ENCODE results near the gene TP63. TPM values are rescaled to one million over a fixed set of nuclear protein-coding genes. Genes with fewer than 3 reads are reported as not detected.

TP63 gene
- total RNA-seq, 1 donor, result 1.8 TPM

DNA sequence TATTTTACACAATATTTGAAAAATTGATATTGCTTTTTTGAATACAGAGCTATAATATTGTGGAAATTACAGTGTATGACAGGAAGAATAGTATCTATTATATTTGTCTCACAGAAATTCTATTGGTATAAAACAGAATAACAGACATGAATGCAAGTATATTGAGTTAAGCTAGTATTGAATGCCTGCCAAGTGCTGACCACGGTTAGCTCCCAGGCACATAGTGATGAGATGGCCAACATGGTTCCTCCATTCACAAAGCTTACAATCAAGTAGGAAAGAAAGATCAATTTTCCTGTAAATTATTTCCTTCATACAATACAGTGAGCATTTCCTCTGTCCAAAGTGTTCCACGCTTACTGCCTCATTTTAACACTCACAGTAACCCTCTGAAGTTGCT is 67.6 kb downstream of the TP63 start:
- H3K27me3 ChIP-seq (ENCODE audit: insufficient read depth, low read length), result no peaks in the 10 kb centered on the region
- no peak overlapping the region for H3K4me3 ChIP-seq (ENCODE audit: insufficient read depth, low read length)
- no peaks in the 10 kb centered on the region for H3K4me1 ChIP-seq (ENCODE audit: insufficient read depth, low read length)
- no peak for DNase-seq (ENCODE audit: insufficient read length, low spot score, missing footprints)
- H3K9me3 ChIP-seq (ENCODE audit: low read depth, low read length), result no peaks in the 10 kb centered on the region
- no peaks in the 10 kb centered on the region for H3K36me3 ChIP-seq (ENCODE audit: insufficient read depth, low read length)
- no peak overlapping the region for H2AFZ ChIP-seq (ENCODE audit: low read length)
- no peaks in the 10 kb centered on the region for H4K20me1 ChIP-seq (ENCODE audit: insufficient read depth, low read length)
- H3K79me2 ChIP-seq (ENCODE audit: insufficient read depth, low read length), result no peaks in the 10 kb centered on the region
- H3K27ac ChIP-seq (ENCODE audit: low read depth, low read length), result no peak overlapping the region
- H3K4me2 ChIP-seq (ENCODE audit: insufficient read depth, low read length), result no peak overlapping the region
- TF ChIP-seq, protein P1, sequence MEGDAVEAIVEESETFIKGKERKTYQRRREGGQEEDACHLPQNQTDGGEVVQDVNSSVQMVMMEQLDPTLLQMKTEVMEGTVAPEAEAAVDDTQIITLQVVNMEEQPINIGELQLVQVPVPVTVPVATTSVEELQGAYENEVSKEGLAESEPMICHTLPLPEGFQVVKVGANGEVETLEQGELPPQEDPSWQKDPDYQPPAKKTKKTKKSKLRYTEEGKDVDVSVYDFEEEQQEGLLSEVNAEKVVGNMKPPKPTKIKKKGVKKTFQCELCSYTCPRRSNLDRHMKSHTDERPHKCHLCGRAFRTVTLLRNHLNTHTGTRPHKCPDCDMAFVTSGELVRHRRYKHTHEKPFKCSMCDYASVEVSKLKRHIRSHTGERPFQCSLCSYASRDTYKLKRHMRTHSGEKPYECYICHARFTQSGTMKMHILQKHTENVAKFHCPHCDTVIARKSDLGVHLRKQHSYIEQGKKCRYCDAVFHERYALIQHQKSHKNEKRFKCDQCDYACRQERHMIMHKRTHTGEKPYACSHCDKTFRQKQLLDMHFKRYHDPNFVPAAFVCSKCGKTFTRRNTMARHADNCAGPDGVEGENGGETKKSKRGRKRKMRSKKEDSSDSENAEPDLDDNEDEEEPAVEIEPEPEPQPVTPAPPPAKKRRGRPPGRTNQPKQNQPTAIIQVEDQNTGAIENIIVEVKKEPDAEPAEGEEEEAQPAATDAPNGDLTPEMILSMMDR (IDR thresholded peaks at IDR 0.05; ENCODE audit: extremely low read depth, low read depth, low read length), result no peak

DNA sequence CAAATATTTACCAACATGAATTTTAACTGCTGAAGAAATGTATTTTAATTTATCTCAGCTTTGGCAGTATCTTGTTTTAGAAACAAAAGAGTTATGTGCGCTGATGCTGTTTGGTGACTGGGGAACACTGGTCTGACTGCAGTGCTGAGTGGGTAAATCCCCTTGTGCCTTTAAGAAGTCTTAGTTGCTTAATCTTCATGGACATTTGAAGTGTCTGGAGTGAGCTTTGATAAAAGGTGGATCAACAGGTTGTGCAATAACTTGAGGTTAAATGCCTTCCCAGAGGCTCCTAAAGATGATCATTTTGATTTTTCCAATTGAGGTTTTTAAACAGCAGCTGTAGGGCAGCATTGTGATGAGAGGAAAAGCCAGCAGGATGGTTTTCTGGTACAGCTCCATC is 68.7 kb downstream of the TP63 start:
- no peaks in the 10 kb centered on the region for H3K9me3 ChIP-seq (ENCODE audit: low read depth, low read length)
- H3K4me1 ChIP-seq (ENCODE audit: insufficient read depth, low read length), result no peaks in the 10 kb centered on the region
- H4K20me1 ChIP-seq (ENCODE audit: insufficient read depth, low read length), result no peaks in the 10 kb centered on the region
- H3K27me3 ChIP-seq (ENCODE audit: insufficient read depth, low read length), result no peaks in the 10 kb centered on the region
- H3K4me3 ChIP-seq (ENCODE audit: insufficient read depth, low read length), result no peak overlapping the region
- H3K79me2 ChIP-seq (ENCODE audit: insufficient read depth, low read length), result no peaks in the 10 kb centered on the region
- DNase-seq (ENCODE audit: insufficient read length, low spot score, missing footprints), result no peak
- H3K4me2 ChIP-seq (ENCODE audit: insufficient read depth, low read length), result no peak overlapping the region
- H3K36me3 ChIP-seq (ENCODE audit: insufficient read depth, low read length), result no peaks in the 10 kb centered on the region
- TF ChIP-seq, protein P1 (IDR thresholded peaks at IDR 0.05; ENCODE audit: extremely low read depth, low read depth, low read length), result no peak
- no peak overlapping the region for H3K27ac ChIP-seq (ENCODE audit: low read depth, low read length)
- no peak overlapping the region for H2AFZ ChIP-seq (ENCODE audit: low read length)

DNA sequence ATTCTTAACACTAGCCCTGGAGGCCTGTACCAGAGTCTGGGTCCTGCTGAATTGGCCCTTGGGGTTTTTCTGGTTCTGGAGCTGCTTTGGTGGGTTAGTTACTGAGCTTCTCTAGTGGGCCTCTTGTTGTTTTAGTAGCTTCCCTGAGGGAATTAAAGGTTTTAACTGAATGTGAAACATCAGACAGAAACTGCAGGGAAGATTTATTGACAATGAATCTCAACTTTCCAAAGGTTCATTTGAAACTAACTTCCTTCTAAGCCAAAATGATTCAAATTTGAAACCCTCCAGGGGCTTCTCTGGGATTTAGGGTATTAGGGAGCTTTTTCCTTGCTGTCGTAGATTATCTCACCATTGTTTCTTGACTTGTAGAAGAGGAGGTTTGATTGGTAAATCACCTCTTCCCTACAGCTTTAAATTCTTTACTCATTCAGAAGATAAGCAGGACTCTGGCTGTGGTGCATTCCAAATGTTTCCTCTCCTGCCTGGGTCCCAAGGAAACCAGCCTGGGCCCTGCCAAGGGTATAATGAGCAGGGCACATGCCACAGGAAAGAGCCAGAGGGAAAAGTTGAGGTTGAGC is 71.0 kb downstream of the TP63 start:
- H3K27me3 ChIP-seq (ENCODE audit: insufficient read depth, low read length), result no peaks in the 10 kb centered on the region
- TF ChIP-seq, protein P1 (IDR thresholded peaks at IDR 0.05; ENCODE audit: extremely low read depth, low read depth, low read length), result no peak
- H3K9me3 ChIP-seq (ENCODE audit: low read depth, low read length), result no peaks in the 10 kb centered on the region
- H3K36me3 ChIP-seq (ENCODE audit: insufficient read depth, low read length), result no peaks in the 10 kb centered on the region
- H3K4me2 ChIP-seq (ENCODE audit: insufficient read depth, low read length), result no peak overlapping the region
- H3K4me3 ChIP-seq (ENCODE audit: insufficient read depth, low read length), result no peak overlapping the region
- no peak overlapping the region for H3K27ac ChIP-seq (ENCODE audit: low read depth, low read length)
- H3K79me2 ChIP-seq (ENCODE audit: insufficient read depth, low read length), result no peaks in the 10 kb centered on the region
- DNase-seq (ENCODE audit: insufficient read length, low spot score, missing footprints), result no peak
- no peaks in the 10 kb centered on the region for H3K4me1 ChIP-seq (ENCODE audit: insufficient read depth, low read length)
- no peak overlapping the region for H2AFZ ChIP-seq (ENCODE audit: low read length)
- H4K20me1 ChIP-seq (ENCODE audit: insufficient read depth, low read length), result no peaks in the 10 kb centered on the region

DNA sequence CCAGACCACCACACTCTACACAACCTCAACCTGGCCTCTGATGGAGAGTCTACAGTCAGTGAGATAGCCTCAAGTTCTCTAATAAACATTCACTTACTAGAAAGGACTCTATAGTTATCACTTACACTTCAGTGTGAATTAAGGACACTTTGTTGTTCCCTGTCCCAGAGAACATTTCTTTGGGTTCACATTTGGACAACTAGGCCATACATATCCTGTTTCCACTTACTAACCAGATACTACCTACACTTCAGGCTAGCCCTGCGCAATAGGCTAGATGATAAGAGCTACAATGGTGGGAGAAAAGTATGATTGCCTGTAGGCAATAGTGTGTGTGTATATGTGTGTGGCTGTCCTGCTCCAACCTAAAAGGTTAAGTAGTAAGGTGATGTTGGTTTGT is 72.7 kb downstream of the TP63 start:
- Histone ChIP-seq H3K79me2 (ENCODE audit: insufficient read depth, low read length) (no peaks in the 10 kb centered on the region), H3K4me1 (ENCODE audit: insufficient read depth, low read length) (no peaks in the 10 kb centered on the region), H3K27ac (ENCODE audit: low read depth, low read length) (no peak overlapping the region), H4K20me1 (ENCODE audit: insufficient read depth, low read length) (no peaks in the 10 kb centered on the region), H3K4me2 (ENCODE audit: insufficient read depth, low read length) (no peak overlapping the region), H3K27me3 (ENCODE audit: insufficient read depth, low read length) (no peaks in the 10 kb centered on the region), H3K36me3 (ENCODE audit: insufficient read depth, low read length) (no peaks in the 10 kb centered on the region), H3K4me3 (ENCODE audit: insufficient read depth, low read length) (no peak overlapping the region), H2AFZ (ENCODE audit: low read length) (peak overlapping the region; percentile 30), H3K9me3 (ENCODE audit: low read depth, low read length) (no peaks in the 10 kb centered on the region)
- DNase-seq (ENCODE audit: insufficient read length, low spot score, missing footprints), result no peak
- TF ChIP-seq, protein P1 (IDR thresholded peaks at IDR 0.05; ENCODE audit: extremely low read depth, low read depth, low read length), result no peak

Measured in osteoblast (primary cell).